HAP-1 (cell line): ENCODE data around the gene CCR6.

Experiments
- DNase-seq, 2 experiments: peaks; one replicate each; pipeline ENCODE4 v3.0.0-alpha.2; 2016 to 2020; ENCODE audit warnings: low spot score in 2 of 2
- H3K27me3 ChIP-seq: fragments of 250-450 bp; sonication (Bioruptor Pico); 2 replicates; pipeline ENCODE4 v1.5.1; 2020; ENCODE audit warnings: low read depth, mild to moderate bottlenecking, moderate library complexity
- H3K36me3 ChIP-seq: fragments of 250-450 bp; sonication (Bioruptor Pico); replicated peaks from 2 replicates; pipeline ENCODE4 v1.5.1; 2020; ENCODE audit warnings: mild to moderate bottlenecking
- H3K4me1 ChIP-seq: fragments of 250-450 bp; sonication (Bioruptor Pico); 2 replicates; pipeline ENCODE4 v1.5.1; 2020; ENCODE audit warnings: mild to moderate bottlenecking
- H3K4me3 ChIP-seq: fragments of 250-450 bp; sonication (Bioruptor Pico); 2 replicates; pipeline ENCODE4 v1.5.1; 2020; ENCODE audit warnings: mild to moderate bottlenecking, moderate library complexity
- H3K9me3 ChIP-seq: fragments of 250-450 bp; sonication (Bioruptor Pico); 2 replicates; pipeline ENCODE4 v1.5.1; 2020; ENCODE audit warnings: mild to moderate bottlenecking, moderate library complexity
- in situ Hi-C: fragments of 300-500 bp; cut with MboI; formaldehyde crosslinking; loops from 3 replicates; pipeline ENCODE4 v1.14.3; 2020; ENCODE audit warnings: low sequenced_read_pairs, inconsistent platforms, mixed read lengths

CCR6 gene

DNA sequence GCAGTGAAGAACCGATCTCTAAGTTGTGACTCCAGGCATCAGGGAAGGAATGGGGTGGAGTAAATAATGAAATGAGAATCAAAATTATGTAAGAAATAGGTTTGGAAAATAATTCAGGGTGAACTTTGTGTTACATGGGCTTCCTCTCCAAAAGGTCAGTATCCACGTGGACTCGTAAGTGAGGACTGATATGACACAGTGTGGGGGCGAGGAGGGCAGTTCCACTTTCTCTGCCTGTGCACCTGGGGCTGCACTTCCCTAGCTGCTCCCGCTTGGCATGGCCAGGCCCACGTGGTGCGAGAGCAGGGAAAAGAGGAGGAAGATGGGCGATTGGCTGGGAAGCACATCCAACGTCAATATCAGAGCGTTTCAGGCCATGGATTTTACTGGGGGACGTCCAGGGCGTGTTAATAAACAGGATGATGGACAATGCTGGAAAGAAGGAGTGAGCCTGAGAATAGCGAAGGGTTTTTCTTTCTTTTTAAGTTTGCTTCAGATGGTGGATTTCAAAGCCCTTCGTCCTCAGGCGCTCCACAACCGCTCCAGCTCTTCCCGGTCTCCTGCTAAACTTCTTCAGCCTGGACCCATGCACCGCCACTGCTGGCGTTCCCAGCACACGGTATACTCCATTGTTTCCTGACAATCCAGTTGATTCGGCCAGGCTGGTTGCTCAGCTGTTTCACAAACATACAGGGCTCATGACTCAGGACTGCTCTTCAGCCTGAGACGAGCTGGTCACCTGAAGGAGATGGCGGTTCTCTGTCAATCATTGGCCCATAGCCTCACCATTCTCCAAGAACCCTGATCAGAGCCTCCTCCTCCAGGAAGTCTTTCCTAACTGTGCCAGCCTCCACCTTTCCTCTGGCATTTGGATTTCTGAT is 11.8 kb downstream of the CCR6 start:
- Histone ChIP-seq H3K4me1 (peaks cover 5% of the 10 kb centered on the region), H3K36me3 (no peaks in the 10 kb centered on the region), H3K27me3 (no peaks in the 10 kb centered on the region), H3K4me3 (no peak overlapping the region), H3K9me3 (no peaks in the 10 kb centered on the region)
- no peak for DNase-seq
- in situ Hi-C loops, result loop anchor here (10.0 kb wide), 1 partner anchor 360 kb away; no protein-coding TSS in a partner anchor

- peaks cover 5% of the 10 kb centered on the region for H3K4me1 ChIP-seq
- in situ Hi-C loops, result loop anchor here (10.0 kb wide), 1 partner anchor 362 kb away; no protein-coding TSS in a partner anchor
- no peak for DNase-seq
- no peaks in the 10 kb centered on the region for H3K9me3 ChIP-seq
- no peaks in the 10 kb centered on the region for H3K36me3 ChIP-seq
- H3K4me3 ChIP-seq, result no peak overlapping the region
- no peaks in the 10 kb centered on the region for H3K27me3 ChIP-seq
These were observed 13.5 kb downstream of the CCR6 start for GRCh38 chr6:167136376-167136775.

GRCh38 chr6:167137081-167137480 is 14.2 kb downstream of the CCR6 start:
- in situ Hi-C loops, result loop anchor here (10.0 kb wide), 1 partner anchor 362 kb away; no protein-coding TSS in a partner anchor
- DNase-seq, result no peak
- Histone ChIP-seq H3K4me1 (peaks cover 5% of the 10 kb centered on the region), H3K36me3 (no peaks in the 10 kb centered on the region), H3K27me3 (no peaks in the 10 kb centered on the region), H3K4me3 (no peak overlapping the region), H3K9me3 (no peaks in the 10 kb centered on the region)

- no peaks in the 10 kb centered on the region for H3K27me3 ChIP-seq
- in situ Hi-C loops, result loop anchor here (10.0 kb wide), 1 partner anchor 363 kb away; no protein-coding TSS in a partner anchor
- H3K36me3 ChIP-seq, result no peaks in the 10 kb centered on the region
- H3K4me3 ChIP-seq, result no peak overlapping the region
- peaks cover 5% of the 10 kb centered on the region for H3K4me1 ChIP-seq
- H3K9me3 ChIP-seq, result no peaks in the 10 kb centered on the region
- no peak for DNase-seq
These were observed 15.0 kb downstream of the CCR6 start for GRCh38 chr6:167137881-167138280.

GRCh38 chr6:167139761-167140160 is 16.9 kb downstream of the CCR6 start:
- peaks cover 5% of the 10 kb centered on the region for H3K4me1 ChIP-seq
- no peaks in the 10 kb centered on the region for H3K27me3 ChIP-seq
- H3K4me3 ChIP-seq, result no peak overlapping the region
- no peaks in the 10 kb centered on the region for H3K36me3 ChIP-seq
- no peaks in the 10 kb centered on the region for H3K9me3 ChIP-seq
- in situ Hi-C loops, result loop anchor here (10.0 kb wide), 1 partner anchor 365 kb away; no protein-coding TSS in a partner anchor
- DNase-seq, result no peak

DNA sequence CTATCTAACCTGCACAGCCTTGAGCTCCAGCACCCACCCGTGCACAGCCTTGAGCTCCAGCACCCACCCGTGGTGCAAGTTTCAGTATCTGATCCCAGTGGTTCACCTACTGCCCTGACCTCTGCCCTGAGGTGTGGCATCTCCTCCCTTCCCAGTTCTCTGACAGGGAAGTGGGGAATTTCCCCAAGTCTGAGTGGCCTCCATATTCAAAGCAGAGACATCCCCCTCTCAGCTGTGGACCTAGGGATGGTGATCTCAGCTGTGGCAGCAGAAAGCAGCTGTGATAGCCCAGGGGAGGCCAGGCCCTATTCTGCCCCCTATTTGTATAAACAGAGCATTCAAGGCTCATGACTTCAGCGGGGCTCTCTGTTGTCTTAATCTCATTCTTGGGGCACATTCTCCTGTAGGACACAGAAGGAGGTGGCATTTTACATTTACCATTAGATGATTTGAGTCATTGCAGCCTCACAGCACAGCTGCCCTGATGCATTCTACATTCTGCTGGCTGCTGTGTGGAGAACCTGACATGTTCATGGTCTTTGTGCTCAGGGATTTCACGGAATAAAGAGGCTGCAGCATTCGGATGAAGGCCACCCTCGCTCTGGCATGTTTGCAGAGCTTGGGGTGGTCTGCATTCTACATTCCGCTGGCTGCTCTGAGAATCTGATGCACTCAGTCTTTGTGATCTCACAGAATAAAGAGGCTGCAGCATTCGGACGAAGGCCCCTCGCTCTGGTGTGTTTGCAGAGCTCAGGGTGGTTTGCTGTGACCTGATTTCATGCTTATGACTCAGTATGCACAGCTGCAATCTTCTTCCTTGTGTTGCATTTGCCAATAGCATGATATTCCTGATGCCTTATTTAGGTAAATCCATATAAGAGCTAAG is 17.9 kb downstream of the CCR6 start:
- DNase-seq, result no peak
- H3K36me3 ChIP-seq, result no peaks in the 10 kb centered on the region
- in situ Hi-C loops, result no loop called here
- H3K9me3 ChIP-seq, result no peaks in the 10 kb centered on the region
- peaks cover 5% of the 10 kb centered on the region for H3K4me1 ChIP-seq
- H3K4me3 ChIP-seq, result no peak overlapping the region
- no peaks in the 10 kb centered on the region for H3K27me3 ChIP-seq

DNA sequence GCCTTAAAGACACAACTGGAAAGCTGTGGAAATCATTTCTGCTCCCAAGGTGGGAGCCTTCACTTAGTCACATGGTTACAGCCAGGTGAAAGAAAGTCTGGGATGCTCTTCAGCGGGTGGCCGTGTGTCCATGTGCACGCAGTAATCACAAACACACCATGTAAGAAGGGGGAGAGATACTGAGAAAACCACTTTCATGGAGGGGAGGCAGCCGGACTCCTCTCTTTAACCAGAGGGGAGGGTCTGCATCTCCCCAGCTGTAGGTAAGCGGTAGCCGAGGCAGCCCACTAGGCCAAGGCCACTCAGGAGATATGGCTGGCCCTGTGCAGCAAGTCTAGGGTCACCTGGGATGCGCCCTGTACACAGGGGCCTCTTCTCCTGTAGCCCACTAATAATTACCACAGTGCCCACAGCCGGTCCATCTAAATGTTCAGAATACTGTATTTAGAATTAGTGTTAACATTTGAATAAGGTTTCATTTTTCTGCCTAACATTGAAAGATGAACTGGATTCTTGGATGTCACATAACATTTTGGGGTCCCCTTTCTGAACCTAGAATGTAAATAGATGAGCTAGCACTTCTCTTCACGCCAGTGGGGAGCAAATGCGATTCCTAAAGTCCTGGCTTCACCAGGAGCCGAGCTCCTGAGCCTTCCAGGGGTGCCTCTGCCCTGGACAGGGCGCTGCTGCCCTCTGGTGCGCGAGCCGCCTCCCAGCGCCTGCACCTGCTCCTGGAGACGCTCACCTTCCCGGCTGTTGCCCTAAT is 19.0 kb downstream of the CCR6 start:
- Histone ChIP-seq H3K4me3 (no peak overlapping the region), H3K27me3 (no peaks in the 10 kb centered on the region), H3K4me1 (peaks cover 5% of the 10 kb centered on the region), H3K9me3 (no peaks in the 10 kb centered on the region), H3K36me3 (no peaks in the 10 kb centered on the region)
- DNase-seq, result peak; percentile 9 to 67
- in situ Hi-C loops, result no loop called here

DNA sequence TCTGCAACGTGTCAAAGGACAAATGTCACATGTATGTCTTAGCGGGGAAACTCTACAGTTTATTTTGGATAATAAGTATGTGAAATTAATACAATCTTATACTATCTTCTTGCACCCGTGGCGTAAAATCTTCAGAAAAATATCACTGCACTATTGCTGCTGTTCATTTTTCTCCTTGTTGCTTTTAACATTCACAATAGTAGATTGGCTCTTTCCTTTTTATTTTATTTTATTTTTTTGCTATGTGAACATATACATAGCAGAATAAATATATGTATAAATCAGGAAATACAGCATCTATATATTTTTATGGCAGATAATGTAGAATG is 19.5 kb downstream of the CCR6 start:
- no peaks in the 10 kb centered on the region for H3K36me3 ChIP-seq
- no peaks in the 10 kb centered on the region for H3K27me3 ChIP-seq
- H3K4me3 ChIP-seq, result no peak overlapping the region
- peaks cover 5% of the 10 kb centered on the region for H3K4me1 ChIP-seq
- in situ Hi-C loops, result no loop called here
- no peak for DNase-seq
- no peaks in the 10 kb centered on the region for H3K9me3 ChIP-seq

DNA sequence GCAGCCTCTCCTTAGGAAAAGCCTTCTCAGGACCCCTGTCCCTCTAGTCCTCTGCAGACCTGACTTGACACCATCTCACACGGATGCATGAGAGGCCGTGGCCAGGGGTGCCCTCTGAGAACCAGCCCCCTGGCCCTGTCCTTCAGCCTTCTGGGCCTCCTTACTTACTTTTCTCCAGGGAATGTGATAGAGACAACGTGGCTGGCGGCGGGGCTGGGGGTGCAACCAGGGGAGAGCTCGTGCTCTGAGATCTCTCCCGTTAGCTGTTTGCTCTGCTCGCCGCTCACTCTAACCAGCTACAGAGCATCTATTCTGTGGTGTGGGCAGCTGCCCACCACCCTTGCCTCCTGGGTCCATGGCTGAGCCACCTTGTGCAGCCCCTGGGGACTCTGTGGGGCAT is 20.1 kb downstream of the CCR6 start:
- H3K9me3 ChIP-seq, result no peaks in the 10 kb centered on the region
- peaks cover 5% of the 10 kb centered on the region for H3K4me1 ChIP-seq
- in situ Hi-C loops, result no loop called here
- no peak overlapping the region for H3K4me3 ChIP-seq
- DNase-seq, result no peak
- no peaks in the 10 kb centered on the region for H3K27me3 ChIP-seq
- H3K36me3 ChIP-seq, result no peaks in the 10 kb centered on the region

- Histone ChIP-seq H3K4me3 (no peak overlapping the region), H3K27me3 (no peaks in the 10 kb centered on the region), H3K36me3 (no peaks in the 10 kb centered on the region), H3K4me1 (no peaks in the 10 kb centered on the region), H3K9me3 (no peaks in the 10 kb centered on the region)
- in situ Hi-C loops, result no loop called here
- DNase-seq, result no peak
These were observed 22.6 kb downstream of the CCR6 start for GRCh38 chr6:167145461-167145860.

DNA sequence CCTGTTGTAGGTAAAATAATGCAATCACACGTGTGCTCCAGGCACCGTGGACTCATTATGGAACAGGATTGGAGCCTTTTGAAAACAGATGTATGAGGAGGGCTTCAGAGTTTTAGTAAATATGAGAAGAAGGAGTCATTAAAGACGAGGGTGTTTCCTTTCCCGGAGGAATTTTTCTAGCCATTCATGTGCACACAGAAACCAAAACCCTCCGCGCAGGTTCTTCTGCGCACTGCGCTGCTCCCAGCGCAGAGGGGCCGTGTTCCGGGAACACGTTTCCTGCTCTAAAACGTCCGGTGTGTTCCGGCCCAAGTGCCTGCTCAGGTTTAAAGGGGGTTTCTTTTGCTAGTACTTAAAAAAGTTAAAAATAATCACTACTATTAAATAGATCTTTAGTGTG is 23.2 kb downstream of the CCR6 start:
- in situ Hi-C loops, result no loop called here

GRCh38 chr6:167146977-167147376 is 24.1 kb downstream of the CCR6 start:
- Histone ChIP-seq H3K9me3 (no peaks in the 10 kb centered on the region), H3K27me3 (no peaks in the 10 kb centered on the region), H3K36me3 (no peaks in the 10 kb centered on the region), H3K4me1 (no peaks in the 10 kb centered on the region), H3K4me3 (no peak overlapping the region)
- no peak for DNase-seq
- in situ Hi-C loops, result no loop called here

More for the DNA sequence above, 23.2 kb downstream of the CCR6 start:
- H3K4me1 ChIP-seq, result no peaks in the 10 kb centered on the region
- DNase-seq, result no peak
- no peaks in the 10 kb centered on the region for H3K27me3 ChIP-seq
- H3K9me3 ChIP-seq, result no peaks in the 10 kb centered on the region
- no peak overlapping the region for H3K4me3 ChIP-seq
- no peaks in the 10 kb centered on the region for H3K36me3 ChIP-seq

GRCh38 chr6:167148021-167148420 is 25.1 kb downstream of the CCR6 start:
- no peak overlapping the region for H3K4me3 ChIP-seq
- H3K9me3 ChIP-seq, result no peaks in the 10 kb centered on the region
- no peaks in the 10 kb centered on the region for H3K4me1 ChIP-seq
- in situ Hi-C loops, result no loop called here
- H3K36me3 ChIP-seq, result no peaks in the 10 kb centered on the region
- no peaks in the 10 kb centered on the region for H3K27me3 ChIP-seq
- no peak for DNase-seq
